Measurements from ENCODE around the gene BORCS8. TPM values are rescaled to one million over a fixed set of nuclear protein-coding genes. Genes with fewer than 3 reads are reported as not detected.
A peak's percentile ranks its signal among the peaks of the same experiment; 100 is the strongest.
"Not testable (repeated sequence)": the region's sequence is repeated elsewhere in the genome, so short reads cannot be mapped to it uniquely, and the experiment has no call there.

Gene BORCS8
- total RNA-seq, 2 donors from 2014 or later: 11.6 to 26.9 TPM

DNA sequence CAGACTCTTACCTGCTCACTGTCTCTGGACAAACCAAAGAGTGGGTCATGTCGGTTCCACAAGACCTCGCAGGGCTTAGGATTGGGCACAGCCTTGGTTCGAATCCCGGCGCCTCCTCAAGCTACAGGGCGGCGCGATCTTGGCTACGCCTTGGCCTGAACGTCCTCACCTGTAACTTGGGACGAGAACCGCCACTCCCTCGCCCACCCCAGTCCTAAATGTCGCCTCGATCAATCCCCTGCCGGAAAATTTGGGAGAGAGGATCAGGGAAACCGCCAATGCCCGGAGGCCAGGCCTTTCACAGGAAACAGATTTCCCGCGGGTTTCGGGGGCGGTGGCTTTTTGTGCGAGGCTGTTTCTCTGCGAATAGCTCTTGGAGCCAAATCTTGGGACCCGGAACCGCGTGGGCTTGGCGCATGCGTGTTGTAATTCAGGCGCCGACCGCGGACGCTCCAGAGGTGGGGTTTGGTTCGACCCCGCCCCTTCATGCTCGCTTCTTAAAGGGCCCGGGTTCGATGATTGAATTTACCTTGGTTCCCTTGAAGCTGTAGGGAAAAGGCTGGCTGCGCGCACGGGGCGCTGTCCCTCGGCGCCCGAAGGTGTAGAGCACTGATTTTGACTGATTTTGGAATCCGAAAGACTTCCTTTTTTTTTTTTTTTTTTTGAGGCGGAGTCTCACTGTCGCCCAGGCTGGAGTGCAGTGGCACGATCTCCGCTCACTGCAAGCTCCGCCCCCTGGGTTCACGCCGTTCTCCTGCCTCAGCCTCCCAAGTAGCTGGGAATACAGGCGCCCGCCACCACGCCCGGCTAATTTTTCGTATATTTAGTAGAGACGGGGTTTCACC lies 11.3 kb upstream of the BORCS8 start, which contains the start of gene NR2C2AP:
NR2C2AP (minus strand) TSS at position 403 of the 845 bp plus-strand sequence; CDS start at position 49, 354 bp downstream.
- peak; percentile 91 to 93 for DNase-seq (ENCODE audit: low spot score in 2 of 2)
- Mint-ChIP-seq H3K36me3 (peaks cover 18 to 34% of the 10 kb centered on the region in 2 donors), H3K27ac (peak within 1 kb of the TSS; percentile 92 to 97), H3K9me3 (peaks cover 0 to 16% of the 10 kb centered on the region in 2 donors)
- ATAC-seq: peak; percentile 91 to 93

DNA sequence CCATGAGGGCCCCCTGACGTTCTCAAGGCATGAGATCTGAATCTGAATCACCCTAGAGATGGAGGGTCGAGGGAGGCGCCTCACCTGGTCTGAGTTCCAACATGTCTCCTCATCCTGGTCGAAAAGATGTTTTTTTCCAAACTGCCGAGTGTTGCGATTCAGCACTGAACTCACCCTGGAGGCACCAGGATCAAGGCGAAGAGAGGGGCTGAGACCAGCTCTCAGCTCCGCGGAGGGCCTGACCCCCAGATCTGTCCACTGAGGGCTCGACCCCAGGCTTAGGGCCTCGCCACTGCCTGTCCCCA lies 10.7 kb upstream of the BORCS8 start:
- peaks cover 18 to 40% of the 10 kb centered on the region in 2 donors for H3K36me3 Mint-ChIP-seq
- no peak for ATAC-seq

DNA sequence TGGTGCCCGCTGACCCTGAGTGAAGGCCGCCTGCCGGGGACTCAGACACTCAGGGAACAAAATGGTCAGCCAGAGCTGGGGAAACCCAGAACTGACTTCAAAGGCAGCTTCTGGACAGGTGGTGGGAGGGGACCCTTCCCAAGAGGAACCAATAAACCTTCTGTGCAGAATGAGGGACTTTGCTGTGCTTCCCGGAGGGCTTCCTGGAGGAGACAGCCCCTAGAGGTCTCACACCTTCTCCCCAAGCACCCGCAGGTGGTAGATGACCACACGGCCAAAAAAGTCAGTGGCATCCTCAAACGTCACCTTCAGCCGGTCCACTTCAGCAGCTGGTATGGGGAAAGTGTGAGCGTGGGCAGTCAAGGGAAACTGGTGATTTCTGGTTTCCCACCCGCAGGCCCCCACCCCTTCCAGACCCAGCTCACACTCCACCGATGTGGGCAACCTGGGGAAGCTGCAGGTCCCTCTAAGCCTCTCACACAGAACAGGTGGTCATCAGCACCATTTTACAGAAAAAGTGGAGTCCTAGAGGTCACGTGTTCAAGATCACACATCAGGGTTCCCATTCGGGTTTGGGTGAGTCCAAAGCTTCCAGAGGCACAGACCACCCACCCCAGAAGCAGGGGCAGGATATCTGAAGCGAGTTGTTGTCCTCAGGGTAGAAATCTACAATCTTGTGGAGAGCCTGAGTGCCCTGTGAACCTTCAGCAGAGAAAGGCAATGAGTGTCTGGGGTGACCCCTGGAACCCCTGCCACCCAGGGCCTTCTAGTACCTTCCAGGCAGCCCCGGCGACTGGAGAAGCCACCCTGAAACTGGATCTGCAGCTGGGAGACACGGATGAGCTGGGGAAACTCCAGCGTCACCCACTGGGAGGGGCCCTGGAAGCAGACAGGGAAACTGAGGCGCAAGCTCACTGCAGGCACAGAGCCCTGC lies 10.0 kb upstream of the BORCS8 start:
- H3K27ac Mint-ChIP-seq: peak overlapping the region; percentile 92 to 97
- peaks cover 18 to 40% of the 10 kb centered on the region in 2 donors for H3K36me3 Mint-ChIP-seq
- no peak for ATAC-seq
- DNase-seq (ENCODE audit: low spot score in 2 of 2): no peak
- peaks cover 0 to 7% of the 10 kb centered on the region in 2 donors for H3K9me3 Mint-ChIP-seq

More for the DNA sequence above, 10.7 kb upstream of the BORCS8 start:
- H3K9me3 Mint-ChIP-seq: peaks cover 0 to 14% of the 10 kb centered on the region in 2 donors
- DNase-seq (ENCODE audit: low spot score in 2 of 2): no peak
- H3K27ac Mint-ChIP-seq: peak overlapping the region; percentile 92 to 97

DNA sequence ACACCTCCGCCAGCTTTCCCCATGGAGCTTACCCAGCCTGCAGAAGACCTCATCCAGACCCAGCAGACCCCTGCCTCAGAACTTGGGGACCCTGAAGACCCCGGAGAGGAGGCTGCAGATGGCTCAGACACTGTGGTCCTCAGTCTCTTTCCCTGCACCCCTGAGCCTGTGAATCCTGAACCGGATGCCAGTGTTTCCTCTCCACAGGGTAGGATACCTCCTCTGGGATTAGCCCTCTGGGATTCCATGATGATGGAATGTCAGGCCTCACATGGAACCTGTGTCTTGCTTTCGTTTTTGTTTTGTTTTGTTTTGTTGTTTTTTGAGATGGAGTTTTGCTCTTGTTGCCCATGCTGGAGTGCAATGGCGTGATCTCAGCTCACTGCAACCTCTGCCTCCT lies 2.0 kb upstream of the BORCS8 start:
- Mint-ChIP-seq H3K36me3 (peaks cover 14 to 29% of the 10 kb centered on the region in 2 donors), H3K9me3 (no peaks in the 10 kb centered on the region), H3K27ac (peak overlapping the region; percentile 96 to 99)
- ATAC-seq (no peak), DNase-seq (ENCODE audit: low spot score in 2 of 2) (no peak)

DNA sequence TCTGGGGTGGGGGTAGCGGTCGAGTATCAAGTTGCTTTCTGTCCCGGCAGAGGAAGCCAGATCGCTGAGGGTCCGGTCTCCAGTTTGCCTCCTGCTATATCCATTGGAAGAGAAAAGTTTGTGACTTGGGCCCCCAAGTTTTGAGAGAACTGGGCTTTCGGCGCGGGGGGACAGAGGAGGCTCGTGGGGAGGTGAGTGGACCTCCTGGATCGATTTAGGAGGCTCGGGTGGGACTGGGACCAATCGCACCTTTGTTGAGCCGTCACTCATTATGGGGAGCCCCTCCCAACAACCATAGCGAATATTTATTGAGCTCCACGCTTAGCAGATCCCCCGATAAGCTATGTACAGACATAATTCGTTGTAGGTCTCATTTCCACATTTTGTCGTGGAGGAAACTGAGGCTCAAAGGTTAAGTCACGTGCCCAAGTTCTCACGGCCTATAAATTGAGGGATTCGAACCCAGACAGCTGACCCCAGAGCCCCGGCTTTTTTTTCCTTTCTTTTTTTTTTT lies 1.0 kb upstream of the BORCS8 start:
- Mint-ChIP-seq H3K27ac (peak overlapping the region; percentile 96 to 99), H3K9me3 (no peaks in the 10 kb centered on the region), H3K36me3 (peaks cover 16 to 30% of the 10 kb centered on the region in 2 donors)
- no peak for DNase-seq (ENCODE audit: low spot score in 2 of 2)
- ATAC-seq: peak in 1 of 2 donors; percentile 5

DNA sequence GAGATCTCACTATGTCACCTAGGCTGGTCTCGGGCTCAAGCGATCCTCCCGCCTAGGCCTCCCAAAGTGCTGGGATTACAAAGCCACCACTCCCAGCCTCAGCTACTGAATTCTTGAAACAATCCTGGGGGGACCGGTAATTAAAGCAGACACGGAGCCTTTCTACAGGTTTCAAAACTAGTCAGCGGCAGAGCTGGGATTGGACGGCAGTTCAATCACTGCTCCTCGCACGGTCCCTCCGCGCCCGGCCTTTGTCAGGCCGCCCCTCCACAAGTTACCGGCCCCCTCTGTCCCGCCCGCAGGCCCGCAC lies 229 bp downstream of the BORCS8 start:
- ATAC-seq (no peak), DNase-seq (ENCODE audit: low spot score in 2 of 2) (no peak)
- H3K36me3 Mint-ChIP-seq: peaks cover 18 to 34% of the 10 kb centered on the region in 2 donors
- H3K27ac Mint-ChIP-seq: peak overlapping the region; percentile 96 to 99
- H3K9me3 Mint-ChIP-seq: no peaks in the 10 kb centered on the region

DNA sequence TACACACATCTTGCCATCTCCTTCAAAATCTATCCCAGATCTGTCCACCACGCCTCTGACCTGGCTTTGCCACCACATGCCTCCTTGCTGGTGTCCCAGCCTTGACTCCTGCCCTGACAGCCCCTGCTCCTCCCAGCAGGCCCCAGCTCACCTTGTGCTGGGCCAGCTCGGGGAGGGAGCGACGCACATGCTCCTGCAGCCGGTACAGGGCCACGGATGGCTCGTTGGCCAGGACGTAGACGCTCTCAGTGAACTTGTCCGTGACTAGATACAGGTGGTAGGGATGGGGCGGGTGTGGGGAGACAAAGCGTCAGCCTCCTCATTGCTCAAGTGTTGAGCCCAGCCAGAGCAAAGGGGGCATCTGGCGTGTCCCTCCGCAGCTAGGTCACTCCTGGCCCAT lies 5.2 kb downstream of the BORCS8 start:
- no peak for DNase-seq (ENCODE audit: low spot score in 2 of 2)
- peak overlapping the region; percentile 44 to 70 for H3K27ac Mint-ChIP-seq
- H3K36me3 Mint-ChIP-seq: peaks cover 21% of the 10 kb centered on the region in 2 donors
- ATAC-seq: no peak
- no peaks in the 10 kb centered on the region for H3K9me3 Mint-ChIP-seq

DNA sequence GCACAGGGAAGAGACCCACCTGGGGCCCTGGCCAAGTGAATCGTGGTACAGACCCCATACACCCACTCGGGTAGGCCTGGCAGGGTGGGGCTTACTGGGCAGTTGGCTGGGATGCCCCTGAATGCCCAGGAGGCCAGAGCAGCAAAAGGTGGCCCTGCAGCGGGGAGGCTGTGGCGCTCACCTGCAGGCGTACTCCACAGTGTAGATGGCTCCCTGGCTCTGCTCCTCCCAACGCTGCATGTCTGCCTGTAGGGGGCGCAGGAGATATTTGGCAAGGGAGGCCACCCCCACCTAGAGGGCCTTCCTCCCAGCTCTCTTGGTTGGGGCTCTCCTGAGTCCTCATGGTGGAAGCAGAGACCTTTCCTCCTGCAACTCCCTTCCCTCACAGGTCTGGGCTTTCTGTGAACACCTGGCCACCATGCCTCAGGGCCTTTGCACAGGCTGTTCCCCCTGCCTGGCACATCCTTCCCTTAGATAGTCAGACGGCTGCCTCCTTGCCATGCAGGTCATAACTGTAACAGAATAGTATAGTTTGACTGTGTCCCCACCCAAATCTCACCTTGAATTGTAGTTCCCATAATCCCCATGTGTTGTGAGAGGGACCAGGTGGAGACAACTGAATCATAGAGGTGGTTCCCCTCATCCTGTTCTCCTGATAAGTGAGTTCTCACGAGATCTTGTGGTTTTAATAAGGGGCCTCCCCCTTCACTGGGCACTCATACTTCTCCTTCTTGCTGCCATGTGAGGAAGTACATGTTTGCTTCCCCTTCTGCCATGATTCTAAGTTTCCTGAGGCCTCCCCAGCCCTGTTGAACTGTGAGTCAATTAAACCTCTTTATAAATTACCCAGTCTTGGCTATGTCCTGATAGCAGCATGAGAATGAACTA lies 5.9 kb downstream of the BORCS8 start:
- Mint-ChIP-seq H3K9me3 (no peaks in the 10 kb centered on the region), H3K36me3 (peaks cover 18 to 20% of the 10 kb centered on the region in 2 donors), H3K27ac (peak overlapping the region; percentile 44 to 70)
- ATAC-seq (peak; percentile 92 to 95), DNase-seq (ENCODE audit: low spot score in 2 of 2) (peak; percentile 73 to 74)

DNA sequence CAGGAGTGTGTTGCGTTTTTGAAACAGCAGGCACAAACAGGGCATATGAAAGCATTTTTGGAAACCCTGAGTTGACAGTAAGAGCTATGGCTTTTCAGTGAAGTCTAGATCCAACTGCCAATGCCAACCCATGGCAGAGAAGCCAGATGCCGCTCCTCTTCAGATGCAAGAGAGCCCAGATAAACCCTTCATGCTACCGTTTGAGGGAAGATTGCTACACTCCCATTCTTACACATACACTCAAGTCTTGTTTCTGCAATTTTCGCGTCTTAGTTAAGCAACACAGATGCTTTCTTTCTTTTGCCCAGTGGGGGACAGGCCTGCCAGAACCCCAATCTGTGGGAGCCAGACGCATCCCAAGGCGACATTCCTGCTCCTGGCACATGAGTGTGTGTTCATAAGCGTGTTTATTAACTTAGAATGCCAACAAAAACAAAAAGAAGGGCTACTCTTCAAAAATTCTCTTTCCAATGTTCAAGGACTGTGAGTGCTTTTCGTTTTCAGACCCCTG lies 10.4 kb downstream of the BORCS8 start:
- no peak overlapping the region for H3K27ac Mint-ChIP-seq
- no peak for DNase-seq (ENCODE audit: low spot score in 2 of 2)
- no peaks in the 10 kb centered on the region for H3K9me3 Mint-ChIP-seq
- peaks cover 6 to 12% of the 10 kb centered on the region in 2 donors for H3K36me3 Mint-ChIP-seq
- ATAC-seq: no peak

DNA sequence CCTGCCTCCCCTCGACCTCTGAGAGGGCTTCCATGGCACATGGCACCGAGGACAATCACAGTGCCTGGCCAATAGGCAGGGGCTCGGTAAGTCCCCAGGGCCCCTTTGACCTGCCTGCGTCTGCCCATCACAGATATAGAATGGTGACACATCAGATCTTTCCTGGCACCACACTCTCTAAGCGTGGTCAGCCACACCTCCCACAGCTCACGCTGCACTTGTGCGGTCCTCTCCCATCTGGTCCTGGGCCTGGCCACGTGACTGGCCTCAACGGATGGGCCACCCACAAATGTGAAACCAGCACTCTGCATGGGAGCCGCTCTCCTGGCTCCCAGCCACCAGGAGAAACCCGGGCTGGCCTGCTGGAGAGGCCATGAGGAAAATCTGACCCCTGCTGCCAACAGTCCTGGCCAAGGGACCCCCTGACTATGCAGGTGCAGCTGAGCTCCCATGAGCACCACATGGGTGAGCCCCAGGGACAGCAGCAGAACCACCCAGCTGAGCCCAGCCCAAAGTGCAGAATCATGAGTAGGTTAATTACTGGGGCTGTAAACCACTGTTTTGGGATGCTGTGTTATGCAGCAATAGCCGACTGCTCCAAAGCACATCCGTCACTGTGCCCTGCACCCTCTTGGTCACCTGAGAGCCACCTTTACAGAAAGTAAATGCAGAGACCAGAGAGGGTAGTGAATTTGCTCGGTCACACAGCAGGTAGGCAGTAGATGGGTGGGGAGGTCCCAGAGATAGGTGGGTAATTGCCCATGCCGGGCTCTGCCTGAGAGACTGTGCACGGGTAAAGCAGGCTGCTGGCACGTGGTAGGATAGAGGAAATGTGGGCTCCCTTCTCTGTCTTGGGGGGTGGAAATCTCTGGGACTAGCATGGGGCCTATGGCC lies 12.2 kb downstream of the BORCS8 start:
- ATAC-seq: peak in 1 of 2 donors; percentile 25
- peak overlapping the region in 1 of 2 donors; percentile 52 for H3K27ac Mint-ChIP-seq
- no peaks in the 10 kb centered on the region for H3K9me3 Mint-ChIP-seq
- H3K36me3 Mint-ChIP-seq: peaks cover 0 to 6% of the 10 kb centered on the region in 2 donors
- DNase-seq (ENCODE audit: low spot score in 2 of 2): no peak

DNA sequence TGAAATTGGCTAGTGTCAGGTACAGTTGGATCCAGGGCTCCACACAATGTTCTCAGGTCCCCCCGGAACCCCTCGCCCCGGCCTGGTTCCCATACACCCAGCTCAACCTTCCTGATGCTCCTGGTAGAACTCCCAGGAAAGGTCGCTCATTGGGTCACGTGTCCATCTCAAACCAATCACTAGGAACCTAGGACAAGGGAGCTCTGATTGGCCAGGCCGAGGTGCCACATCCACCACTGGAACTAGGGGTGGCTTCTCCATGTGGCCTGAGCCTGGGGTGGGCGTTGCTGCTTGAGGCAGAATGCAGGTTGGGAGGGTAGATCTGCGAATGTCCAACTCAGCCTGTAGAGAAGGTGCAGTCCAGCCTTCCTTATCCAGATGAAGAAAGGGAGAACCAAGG lies 15.0 kb downstream of the BORCS8 start:
- Mint-ChIP-seq H3K9me3 (no peaks in the 10 kb centered on the region), H3K27ac (peak overlapping the region; percentile 36 to 57), H3K36me3 (peaks cover 0 to 6% of the 10 kb centered on the region in 2 donors)
- ATAC-seq: no peak
- no peak for DNase-seq (ENCODE audit: low spot score in 2 of 2)

DNA sequence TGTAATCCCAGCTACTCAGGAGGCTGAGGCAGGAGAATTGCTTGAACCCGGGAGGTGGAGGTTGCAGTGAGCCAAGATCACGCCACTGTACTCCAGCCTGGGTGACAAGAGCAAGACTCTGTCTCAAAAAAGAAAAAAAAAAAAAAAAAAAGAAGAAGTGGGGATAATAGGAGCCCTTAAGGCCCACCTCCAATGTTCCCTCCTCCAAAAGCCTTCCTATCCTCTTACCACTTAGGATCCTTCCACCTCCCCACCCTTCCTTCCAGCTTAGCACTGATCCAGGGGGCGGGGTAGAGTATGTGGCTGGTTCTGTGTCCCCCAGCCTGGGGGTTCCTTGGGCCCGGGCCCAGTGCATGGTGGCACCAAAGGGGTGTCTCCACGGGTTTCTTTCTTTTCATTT lies 18.7 kb downstream of the BORCS8 start:
- not testable (repeated sequence) for ATAC-seq; H3K9me3 Mint-ChIP-seq; DNase-seq (ENCODE audit: low spot score in 2 of 2)

DNA sequence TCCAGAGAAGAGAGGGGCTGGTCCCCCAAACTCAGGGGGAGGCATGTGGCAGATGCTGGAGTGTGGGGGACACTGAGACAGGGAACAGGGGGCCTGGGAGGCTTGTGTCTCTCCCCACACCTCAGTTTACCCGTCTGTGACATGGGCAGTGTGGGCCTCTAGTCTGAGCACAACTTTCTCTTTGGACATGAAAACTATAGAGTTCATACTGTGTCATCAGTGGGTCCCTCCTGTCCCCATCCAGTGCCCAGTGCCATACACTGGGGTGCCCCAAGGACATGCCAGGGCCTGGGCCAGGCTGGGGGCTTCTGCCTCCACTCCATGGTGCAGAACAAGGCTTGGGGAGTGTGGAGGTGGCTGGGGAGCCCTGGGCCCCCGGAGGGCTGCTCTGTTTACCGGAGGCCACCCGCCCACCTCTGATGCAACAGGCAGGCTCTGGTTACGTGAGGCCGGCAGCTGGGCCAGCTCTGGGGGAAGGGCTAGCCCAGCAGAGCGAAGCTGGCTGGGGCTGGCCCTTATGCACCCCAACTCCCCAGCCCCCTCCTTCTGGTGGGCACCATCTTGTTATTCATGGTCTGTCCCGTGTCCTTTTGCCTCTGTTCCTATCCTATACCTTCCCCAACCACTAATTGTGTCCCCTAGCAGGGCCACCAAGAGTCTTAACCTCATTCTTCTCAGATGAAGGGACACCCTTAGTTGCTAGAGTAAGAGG lies 20.0 kb downstream of the BORCS8 start:
- Mint-ChIP-seq H3K9me3 (no peaks in the 10 kb centered on the region), H3K36me3 (no peaks in the 10 kb centered on the region), H3K27ac (no peak overlapping the region)
- DNase-seq (ENCODE audit: low spot score in 2 of 2) (no peak), ATAC-seq (no peak)

More for the DNA sequence above, 18.7 kb downstream of the BORCS8 start:
- not testable (repeated sequence) for H3K36me3 Mint-ChIP-seq, H3K27ac Mint-ChIP-seq

DNA sequence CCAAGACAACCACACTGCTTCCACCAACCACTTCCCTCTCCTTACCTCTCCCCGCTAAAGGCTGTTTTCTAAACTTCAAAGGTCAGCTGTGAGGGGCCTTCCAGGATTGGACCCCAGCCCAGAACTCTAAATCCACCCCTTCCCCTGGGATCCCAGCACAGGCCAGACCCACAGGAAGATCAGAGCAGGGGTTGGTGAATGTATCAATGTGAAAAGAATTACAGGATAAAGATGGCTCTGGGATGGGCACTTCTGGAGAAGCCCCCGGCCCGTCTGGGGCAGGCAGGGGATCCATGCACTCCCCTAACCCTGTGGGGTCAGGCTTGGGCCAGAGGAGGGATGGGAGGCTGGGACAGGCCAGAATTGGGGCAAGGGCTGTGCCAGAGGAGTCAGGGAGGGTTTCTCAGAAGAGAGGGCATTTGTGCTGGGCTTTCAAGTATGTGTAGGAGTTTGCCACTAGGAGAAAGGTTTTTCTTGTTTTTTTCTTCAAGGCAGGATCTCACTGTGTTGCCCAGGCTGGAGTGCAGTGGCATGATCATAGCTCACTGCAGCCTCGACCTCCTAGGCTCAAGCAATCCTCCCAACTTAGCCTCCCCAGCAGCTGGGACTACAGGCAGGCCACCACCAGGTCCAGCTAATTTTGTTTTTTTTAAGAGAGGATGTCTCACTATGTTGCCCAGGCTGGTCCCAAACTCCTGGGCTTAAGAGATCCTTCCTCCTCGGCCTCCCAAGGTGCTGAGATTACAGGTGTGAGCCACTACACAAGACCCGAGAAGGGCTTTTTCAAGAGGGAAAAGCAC lies 20.9 kb downstream of the BORCS8 start:
- H3K9me3 Mint-ChIP-seq: no peaks in the 10 kb centered on the region
- peak overlapping the region; percentile 3 to 11 for H3K27ac Mint-ChIP-seq
- H3K36me3 Mint-ChIP-seq: no peaks in the 10 kb centered on the region
- no peak for DNase-seq (ENCODE audit: low spot score in 2 of 2)
- no peak for ATAC-seq
